Testis (tissue), 2 donors: ENCODE results near the gene TMPRSS15.

Source experiments
- CTCF ChIP-seq, 3 experiments: fragments of 450-650 bp in 2 of 3; fragments of 200-600 bp in 1 of 3; sonication (generic) in 1 of 3; IDR thresholded peaks; one replicate each; pipeline ENCODE4 v1.5.1; 2016 to 2019; ENCODE audit warnings: antibody characterized with exemption in 3 of 3, mild to moderate bottlenecking in 2 of 3, moderate library complexity in 1 of 3
- POLR2A ChIP-seq: fragments of 450-650 bp; IDR thresholded peaks from one replicate; pipeline ENCODE4 v1.6.1; 2017; ENCODE audit warnings: antibody characterized with exemption, mild to moderate bottlenecking, moderate library complexity

GRCh38 chr21:18252680-18253079 lies 150.9 kb downstream of the TMPRSS15 start:
- TF ChIP-seq POLR2A (no peak), CTCF (IDR thresholded peaks at IDR 0.05) (no peak)
